ENCODE results near the gene BMPR2. TPM values are rescaled to one million over a fixed set of nuclear protein-coding genes. Genes with fewer than 3 reads are reported as not detected.
"Not testable (repeated sequence)": the region's sequence is repeated elsewhere in the genome, so short reads cannot be mapped to it uniquely, and the experiment has no call there.

BMPR2 gene
- total and polyA plus RNA-seq, 2 of the 4 experiments (the other 2 are of a cell fraction): 17.0 to 30.1 TPM

DNA sequence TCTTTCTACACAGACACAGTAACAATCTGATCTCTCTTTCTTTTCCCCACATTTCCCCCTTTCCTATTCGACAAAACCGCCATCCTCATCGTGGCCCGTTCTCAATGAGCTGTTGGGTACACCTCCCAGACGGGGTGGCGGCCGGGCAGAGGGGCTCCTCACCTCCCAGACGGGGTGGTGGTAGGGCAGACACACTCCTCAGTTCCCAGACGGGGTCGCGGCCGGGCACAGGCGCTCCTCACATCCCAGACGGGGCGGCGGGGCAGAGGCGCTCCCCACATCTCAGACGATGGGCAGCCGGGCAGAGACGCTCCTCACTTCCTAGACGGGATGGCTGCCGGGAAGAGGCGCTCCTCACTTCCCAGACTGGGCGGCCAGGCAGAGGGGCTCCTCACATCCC is 64.0 kb downstream of the BMPR2 start:
- H3K9ac ChIP-seq (ENCODE audit: low read depth, low read length); dilution Hi-C loops (cut with HindIII; ENCODE audit: low sequenced_read_pairs, unreplicated experiment); H4K20me1 ChIP-seq (ENCODE audit: insufficient read depth, low read length); H3K56ac ChIP-seq (ENCODE audit: extremely low read depth, insufficient read depth, low read length); H3K9me1 ChIP-seq (ENCODE audit: insufficient read depth, low read length); H4K8ac ChIP-seq (ENCODE audit: low read depth in 2 of 2, low read length in 2 of 2); BruUV-seq (replicated peaks); H2BK120ac ChIP-seq (ENCODE audit: low read depth, low read length); H2AK9ac ChIP-seq (replicated peaks; ENCODE audit: low read depth, low read length, poor library complexity); H3K4me2 ChIP-seq (ENCODE audit: low read depth, low read length); H2BK20ac ChIP-seq (ENCODE audit: low read depth, low read length); H2BK15ac ChIP-seq (ENCODE audit: low read depth, low read length); ATAC-seq (ENCODE audit: low read depth); CTCF ChIA-PET; H2BK5ac ChIP-seq (ENCODE audit: low read depth, low read length, poor library complexity, severe bottlenecking); H3K4ac ChIP-seq (ENCODE audit: low read depth, low read length); H3K4me3 ChIP-seq (ENCODE audit: insufficient read depth, low read depth, low read length); H2AK5ac ChIP-seq (ENCODE audit: low read depth, low read length); H3K4me1 ChIP-seq (ENCODE audit: control insufficient read depth, insufficient read depth, low read length); H3K36me3 ChIP-seq (ENCODE audit: control insufficient read depth, insufficient read depth, low read length); H3K27me3 ChIP-seq (ENCODE audit: control insufficient read depth, insufficient read depth, low read length); POLR2A ChIA-PET (ENCODE audit: unreplicated experiment); H4K91ac ChIP-seq (ENCODE audit: insufficient read depth, low read depth, low read length); H3K18ac ChIP-seq (ENCODE audit: low read depth, low read length); H3K23ac ChIP-seq (ENCODE audit: low read depth, low read length); H3K14ac ChIP-seq (replicated peaks; ENCODE audit: low read depth, low read length); H4K5ac ChIP-seq (ENCODE audit: low read depth, low read length); H3K27ac ChIP-seq (ENCODE audit: insufficient read depth, low read length); in situ Hi-C loops (cut with MboI; ENCODE audit: low sequenced_read_pairs); H3K9me3 ChIP-seq (ENCODE audit: control insufficient read depth, insufficient read depth, low read length); H2AFZ ChIP-seq (replicated peaks; ENCODE audit: low read length, poor library complexity); DNase-seq: not testable (repeated sequence)
- peaks cover 12 to 29% of the 10 kb centered on the region in 2 experiments for H3K79me1 ChIP-seq (ENCODE audit: low read depth in 1 of 2, low read length in 2 of 2)
- WGBS, 2 experiments (ENCODE audit: extremely low coverage in 2 of 2, insufficient read length in 1 of 2): 93% methylated on average over 6 of the region's 24 CpGs; no CpG with 5 or more reads in 1 of the 2 experiments
- intact Hi-C loops (cut with micrococcal nuclease): loop anchor here (5.0 kb wide), 1 partner anchor 37 kb away; no protein-coding TSS in a partner anchor
